Activated naive CD8-positive, alpha-beta T cell treated with anti-CD3 and anti-CD28 coated beads for 36 hours (primary cell): ENCODE results near the gene PCCA. TPM values are rescaled to one million over a fixed set of nuclear protein-coding genes. Genes with fewer than 3 reads are reported as not detected.

ENCODE experiments used
- DNase-seq: peaks from one replicate; pipeline ENCODE4 v3.0.0; 2021
- H3K27ac Mint-ChIP-seq: one replicate; pipeline ENCODE4 v1.8.0; 2022; ENCODE audit warnings: mild to moderate bottlenecking, moderate library complexity, mixed read lengths
- H3K27me3 Mint-ChIP-seq: one replicate; pipeline ENCODE4 v1.8.0; 2022; ENCODE audit warnings: mild to moderate bottlenecking, mixed read lengths
- H3K36me3 Mint-ChIP-seq: one replicate; pipeline ENCODE4 v1.8.0; 2021; ENCODE audit warnings: mild to moderate bottlenecking, mixed read lengths
- H3K4me1 Mint-ChIP-seq: one replicate; pipeline ENCODE4 v1.8.0; 2021; ENCODE audit warnings: mixed read lengths
- H3K4me3 Mint-ChIP-seq: one replicate; pipeline ENCODE4 v1.8.0; 2022; ENCODE audit warnings: mild to moderate bottlenecking, moderate library complexity, mixed read lengths
- H3K9me3 Mint-ChIP-seq: one replicate; pipeline ENCODE4 v1.8.0; 2022; ENCODE audit warnings: mixed read lengths
- total RNA-seq, 2 experiments: library from RNA; stranded (reverse); gene quantifications; one replicate each; pipeline ENCODE4 v1.2.3, GENCODE V29; 2021

Gene PCCA
- total RNA-seq, 2 experiments from 2014 or later = 6.9 to 8.3 TPM

DNA sequence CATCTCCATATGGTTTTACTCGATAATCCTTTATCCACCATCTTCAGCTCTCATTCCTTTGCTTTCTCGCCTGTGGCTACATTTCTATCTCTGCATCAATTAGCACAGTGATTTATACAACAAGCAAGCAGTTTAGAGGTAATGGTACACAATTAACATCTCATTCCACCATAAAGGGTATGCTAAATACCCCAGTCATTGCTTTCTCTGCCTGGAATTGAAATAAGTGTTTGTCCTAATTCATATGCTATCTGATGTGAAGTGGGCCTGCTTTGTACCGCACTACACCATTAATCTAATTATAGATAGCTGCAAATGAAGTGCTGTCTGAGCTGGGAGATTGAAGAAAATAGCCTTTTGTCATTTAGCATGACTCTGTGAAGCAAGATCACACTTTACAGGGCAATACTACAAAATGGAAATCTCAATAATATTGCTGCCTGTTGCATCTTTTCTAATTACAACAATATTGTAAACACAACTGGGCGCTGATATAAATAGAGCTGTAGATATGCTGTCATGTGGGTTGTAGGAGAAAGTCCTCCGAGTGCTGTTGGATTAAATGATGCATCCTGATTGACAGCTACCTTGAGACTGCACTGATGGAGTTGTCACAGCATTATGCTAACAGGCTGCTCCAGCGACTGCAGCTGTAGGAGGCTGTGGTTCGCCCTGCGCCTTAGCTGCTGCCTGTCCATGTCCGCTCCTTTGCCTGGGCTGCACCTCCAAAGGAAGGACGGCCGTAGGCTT lies 421.5 kb downstream of the PCCA start:
- H3K4me3 Mint-ChIP-seq = no peak overlapping the region
- H3K27ac Mint-ChIP-seq = no peak overlapping the region
- DNase-seq = no peak
- H3K9me3 Mint-ChIP-seq = no peaks in the 10 kb centered on the region
- peaks cover 16% of the 10 kb centered on the region for H3K4me1 Mint-ChIP-seq
- H3K36me3 Mint-ChIP-seq = no peaks in the 10 kb centered on the region
- H3K27me3 Mint-ChIP-seq = no peaks in the 10 kb centered on the region

DNA sequence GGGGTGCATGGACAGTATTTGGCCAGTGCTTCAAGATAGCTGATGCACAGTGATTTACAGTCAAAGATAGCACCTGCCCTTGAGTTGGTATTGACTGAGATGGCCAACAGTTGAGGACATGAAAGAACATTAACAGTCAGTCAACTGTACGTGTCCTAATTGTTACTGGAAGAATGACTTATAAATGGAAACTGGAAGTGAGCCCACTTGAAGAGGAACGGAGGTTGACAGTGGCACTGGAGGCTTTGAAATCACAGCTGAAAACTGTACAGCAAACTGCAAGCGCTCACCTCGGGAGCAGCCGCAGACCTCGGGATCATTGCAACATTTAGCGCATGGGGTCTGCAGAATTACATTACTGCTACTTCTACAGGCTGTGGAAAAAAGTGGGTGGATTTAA lies 422.6 kb downstream of the PCCA start:
- H3K36me3 Mint-ChIP-seq = no peaks in the 10 kb centered on the region
- no peak overlapping the region for H3K4me3 Mint-ChIP-seq
- DNase-seq = no peak
- no peaks in the 10 kb centered on the region for H3K27me3 Mint-ChIP-seq
- peaks cover 8% of the 10 kb centered on the region for H3K4me1 Mint-ChIP-seq
- no peaks in the 10 kb centered on the region for H3K9me3 Mint-ChIP-seq
- no peak overlapping the region for H3K27ac Mint-ChIP-seq

DNA sequence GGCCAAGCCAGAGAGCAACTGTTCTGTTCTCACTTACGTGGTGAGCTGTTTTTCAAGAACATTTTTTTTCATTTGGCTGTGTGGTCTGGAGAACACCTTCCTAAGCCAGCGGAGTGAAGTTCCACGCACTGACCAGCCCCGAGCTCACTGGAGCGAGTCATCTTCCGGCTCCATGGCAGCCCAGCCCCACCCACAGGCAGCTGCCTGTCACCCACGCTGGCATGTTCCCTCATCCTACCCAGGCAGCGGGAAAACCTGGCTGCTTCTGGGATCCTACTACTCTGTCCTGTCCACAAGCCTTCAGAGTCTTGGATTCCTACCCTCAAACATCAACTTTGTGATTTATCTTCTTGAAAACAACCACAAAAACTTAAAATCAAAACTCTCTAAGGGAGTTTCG lies 423.5 kb downstream of the PCCA start:
- no peak for DNase-seq
- H3K4me1 Mint-ChIP-seq = no peaks in the 10 kb centered on the region
- no peaks in the 10 kb centered on the region for H3K36me3 Mint-ChIP-seq
- H3K4me3 Mint-ChIP-seq = no peak overlapping the region
- H3K9me3 Mint-ChIP-seq = no peaks in the 10 kb centered on the region
- no peaks in the 10 kb centered on the region for H3K27me3 Mint-ChIP-seq
- H3K27ac Mint-ChIP-seq = no peak overlapping the region

DNA sequence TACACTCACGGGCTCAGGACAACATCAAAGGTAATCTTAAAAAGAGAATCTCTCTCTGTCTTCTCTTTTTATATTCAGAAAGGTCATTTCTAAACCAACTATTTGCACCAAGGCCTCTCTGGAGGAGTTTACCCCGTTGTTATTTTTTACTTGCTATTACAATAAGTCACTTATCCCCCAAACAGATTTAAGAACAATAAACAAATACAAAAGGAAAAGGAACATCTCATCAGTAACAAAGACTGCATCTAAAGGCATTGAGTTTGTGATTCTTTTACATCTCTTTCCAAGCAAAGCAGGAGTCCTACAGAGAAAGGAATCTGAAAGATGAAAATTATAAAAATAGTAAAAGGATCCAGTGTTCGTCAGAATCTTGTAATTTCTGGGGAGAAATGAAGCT lies 424.3 kb downstream of the PCCA start:
- Mint-ChIP-seq H3K27ac (no peak overlapping the region), H3K9me3 (no peaks in the 10 kb centered on the region), H3K27me3 (no peaks in the 10 kb centered on the region), H3K4me1 (peaks cover 3% of the 10 kb centered on the region), H3K4me3 (no peak overlapping the region), H3K36me3 (no peaks in the 10 kb centered on the region)
- DNase-seq = no peak

DNA sequence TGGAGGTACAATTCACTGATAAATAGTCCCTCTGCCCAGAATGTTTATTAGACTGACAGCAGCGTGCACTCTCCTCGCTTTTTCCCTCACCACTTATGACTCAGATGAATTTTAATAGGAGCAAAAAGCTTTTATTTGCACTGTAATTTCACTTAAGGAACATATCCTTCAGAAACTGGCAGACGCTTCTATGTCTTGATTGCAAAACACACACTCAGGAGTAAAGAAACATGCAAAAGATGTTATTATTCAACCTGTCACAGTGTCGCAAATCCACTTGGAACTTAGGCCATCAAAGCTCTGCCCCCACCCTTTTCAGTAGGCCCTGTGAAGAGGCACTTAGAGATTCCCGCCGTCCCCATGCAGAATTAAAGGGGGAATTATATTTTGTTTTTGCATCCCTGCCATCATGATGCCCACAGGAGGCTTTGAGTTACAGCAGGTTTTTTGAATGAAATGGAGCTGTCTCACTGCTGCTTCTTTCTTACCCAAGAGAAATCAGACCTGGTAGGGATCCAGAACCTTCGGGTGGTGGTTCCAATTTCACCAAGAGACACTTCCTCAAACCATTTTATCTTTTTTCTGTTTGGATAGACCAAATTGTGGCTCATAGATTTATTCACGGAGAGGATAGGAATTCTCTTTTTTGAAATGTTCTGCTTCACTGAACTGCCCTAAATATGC lies 425.2 kb downstream of the PCCA start:
- Mint-ChIP-seq H3K27me3 (no peaks in the 10 kb centered on the region), H3K4me3 (no peak overlapping the region), H3K27ac (no peak overlapping the region), H3K4me1 (peaks cover 3% of the 10 kb centered on the region), H3K36me3 (no peaks in the 10 kb centered on the region), H3K9me3 (no peaks in the 10 kb centered on the region)
- DNase-seq = no peak

DNA sequence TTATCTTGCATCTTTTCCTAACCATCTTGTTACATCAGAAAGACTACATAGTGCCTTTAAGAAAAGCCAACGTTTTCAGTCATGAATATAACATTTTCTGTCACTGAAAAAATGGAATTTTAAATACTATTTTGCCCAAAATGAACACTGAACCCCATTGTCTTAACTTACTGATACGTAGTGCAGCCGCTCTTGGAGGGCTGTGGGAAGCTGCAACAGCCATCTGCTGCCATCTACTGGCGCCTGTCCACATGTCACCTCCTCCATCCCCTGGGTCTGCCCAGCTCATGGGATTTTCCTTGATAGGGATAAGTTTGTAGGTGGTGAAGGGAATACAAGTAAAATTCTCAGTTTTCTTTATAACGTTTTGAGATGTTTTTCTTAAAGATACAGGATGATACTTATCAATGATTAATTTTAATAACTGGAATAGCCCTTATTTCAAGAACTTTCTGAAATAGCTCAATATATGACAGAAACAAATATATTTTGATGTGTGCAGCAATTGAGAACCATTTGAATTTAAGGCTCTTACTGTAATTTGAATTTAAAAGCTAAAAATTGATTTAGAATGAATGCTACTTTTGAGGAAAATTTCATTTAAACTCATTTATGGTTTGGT lies 426.0 kb downstream of the PCCA start:
- Mint-ChIP-seq H3K27ac (no peak overlapping the region), H3K36me3 (no peaks in the 10 kb centered on the region), H3K4me1 (peaks cover 3% of the 10 kb centered on the region), H3K27me3 (no peaks in the 10 kb centered on the region), H3K9me3 (no peaks in the 10 kb centered on the region), H3K4me3 (no peak overlapping the region)
- DNase-seq = peak; percentile 54

DNA sequence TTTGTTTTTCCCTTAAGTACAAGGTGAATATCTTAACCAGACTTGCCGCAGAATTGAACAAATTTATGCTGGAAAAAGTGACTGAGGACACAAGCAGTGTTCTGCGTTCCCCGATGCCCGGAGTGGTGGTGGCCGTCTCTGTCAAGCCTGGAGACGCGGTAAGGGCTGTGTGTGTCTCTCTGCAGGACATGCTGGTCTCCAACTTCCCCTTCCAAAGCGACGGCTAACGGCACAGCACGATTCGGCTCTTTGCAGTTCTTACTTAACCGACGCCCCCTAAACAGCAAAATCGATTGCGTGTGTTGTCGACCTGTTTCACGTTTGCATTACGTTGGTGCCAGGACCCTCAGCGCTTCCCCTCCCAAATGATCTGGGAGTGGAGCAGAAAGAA lies 426.5 kb downstream of the PCCA start:
- Mint-ChIP-seq H3K36me3 (no peaks in the 10 kb centered on the region), H3K4me1 (peaks cover 3% of the 10 kb centered on the region), H3K27ac (no peak overlapping the region), H3K27me3 (no peaks in the 10 kb centered on the region), H3K4me3 (no peak overlapping the region), H3K9me3 (no peaks in the 10 kb centered on the region)
- DNase-seq = no peak

DNA sequence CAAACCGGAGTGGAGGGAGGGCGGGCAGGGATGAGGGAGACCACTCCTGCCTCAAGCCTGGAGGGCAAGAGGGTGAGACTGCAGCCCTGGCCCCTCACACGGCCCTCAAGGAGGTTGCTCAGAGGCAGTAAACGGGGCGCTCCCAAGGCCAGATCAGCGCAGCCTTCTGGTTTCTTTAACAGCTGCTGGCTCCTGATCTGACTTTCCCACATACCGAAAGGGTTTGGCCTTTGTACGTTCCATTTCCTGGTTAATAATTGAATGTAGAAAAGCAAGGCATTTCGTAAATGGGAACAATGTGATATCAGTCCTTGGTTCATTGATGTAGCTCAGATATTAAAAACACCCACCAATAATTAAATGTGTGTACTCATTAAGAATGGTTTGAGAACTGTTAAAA lies 428.2 kb downstream of the PCCA start:
- Mint-ChIP-seq H3K4me1 (peaks cover 8% of the 10 kb centered on the region), H3K27ac (no peak overlapping the region), H3K9me3 (no peaks in the 10 kb centered on the region), H3K36me3 (no peaks in the 10 kb centered on the region), H3K27me3 (no peaks in the 10 kb centered on the region), H3K4me3 (no peak overlapping the region)
- no peak for DNase-seq

DNA sequence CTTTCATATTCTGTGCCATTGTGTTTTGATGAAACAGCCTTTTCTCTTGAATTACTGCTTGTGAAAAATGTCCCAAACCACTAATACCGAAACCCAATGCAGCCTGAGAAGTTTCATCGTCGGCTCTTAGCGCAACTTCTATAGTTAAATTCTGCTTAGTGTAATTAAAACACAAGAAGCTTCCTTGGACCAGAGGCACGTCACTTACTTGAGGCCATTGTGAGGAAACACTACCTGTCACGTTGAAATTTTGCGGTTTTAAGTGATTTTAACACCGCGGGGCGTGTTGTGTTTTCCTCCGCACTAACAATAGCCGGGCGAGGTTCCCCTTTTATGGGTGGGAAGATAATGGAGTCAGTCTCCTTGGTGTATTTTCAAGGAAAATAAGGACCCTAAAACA lies 428.8 kb downstream of the PCCA start:
- H3K27ac Mint-ChIP-seq = no peak overlapping the region
- DNase-seq = no peak

DNA sequence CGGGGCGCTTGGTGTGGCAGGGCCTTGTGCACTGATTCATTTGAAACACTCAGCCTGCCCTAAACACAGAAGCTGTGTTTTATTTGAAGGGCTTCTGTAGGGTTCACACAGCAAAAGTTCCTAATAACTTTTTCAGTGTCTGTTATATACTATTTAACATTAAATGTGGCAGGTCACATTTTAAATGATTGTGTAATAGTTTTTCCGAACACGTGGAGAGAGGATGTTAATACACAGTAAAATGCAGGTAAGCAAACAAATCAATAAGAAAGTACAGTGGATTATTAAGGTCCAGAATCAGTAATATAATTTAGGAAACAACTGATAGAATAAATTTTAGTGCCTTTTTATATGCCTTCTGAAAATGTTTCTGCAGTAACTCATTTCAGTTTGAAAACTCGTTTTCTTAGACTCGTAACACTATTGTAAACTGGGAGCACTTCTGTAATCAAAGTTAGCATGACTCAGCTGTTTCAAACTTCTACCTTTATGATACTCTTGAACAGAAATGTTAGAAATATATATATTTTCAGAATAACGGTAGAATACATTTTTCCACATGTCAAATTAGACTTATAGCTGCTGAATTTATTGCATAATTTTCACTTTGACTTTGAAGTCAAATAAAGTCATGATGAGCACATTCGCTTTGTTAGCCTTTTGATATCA lies 429.6 kb downstream of the PCCA start:
- Mint-ChIP-seq H3K27ac (no peak overlapping the region), H3K4me1 (peaks cover 13% of the 10 kb centered on the region), H3K9me3 (no peaks in the 10 kb centered on the region), H3K36me3 (no peaks in the 10 kb centered on the region), H3K27me3 (no peaks in the 10 kb centered on the region), H3K4me3 (no peak overlapping the region)
- DNase-seq = no peak

More for the DNA sequence above, 428.8 kb downstream of the PCCA start:
- H3K4me1 Mint-ChIP-seq = peaks cover 13% of the 10 kb centered on the region
- no peaks in the 10 kb centered on the region for H3K27me3 Mint-ChIP-seq
- H3K4me3 Mint-ChIP-seq = no peak overlapping the region
- no peaks in the 10 kb centered on the region for H3K9me3 Mint-ChIP-seq
- H3K36me3 Mint-ChIP-seq = no peaks in the 10 kb centered on the region

DNA sequence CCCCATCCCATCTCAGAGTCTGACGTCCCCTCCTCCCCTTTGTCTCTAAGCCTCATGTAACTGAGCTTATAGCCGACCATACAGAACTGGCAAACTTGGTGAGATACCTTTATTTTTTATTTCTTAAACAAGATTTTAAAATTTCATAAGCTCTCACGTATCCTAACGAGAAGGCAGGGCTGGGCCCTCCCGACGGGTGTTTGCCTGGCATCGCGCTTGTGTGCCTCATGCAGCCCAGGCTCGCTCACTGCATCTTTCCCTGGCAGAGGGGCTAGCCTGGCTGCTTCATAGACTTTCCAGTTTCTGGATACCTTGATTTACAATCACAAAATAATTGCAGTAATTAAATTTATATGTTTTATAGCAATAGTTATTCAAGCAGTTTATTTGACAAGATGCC lies 430.7 kb downstream of the PCCA start:
- peaks cover 3% of the 10 kb centered on the region for H3K36me3 Mint-ChIP-seq
- DNase-seq = no peak
- H3K27ac Mint-ChIP-seq = no peak overlapping the region
- H3K27me3 Mint-ChIP-seq = no peaks in the 10 kb centered on the region
- H3K4me1 Mint-ChIP-seq = peaks cover 13% of the 10 kb centered on the region
- H3K9me3 Mint-ChIP-seq = no peaks in the 10 kb centered on the region
- H3K4me3 Mint-ChIP-seq = no peak overlapping the region

DNA sequence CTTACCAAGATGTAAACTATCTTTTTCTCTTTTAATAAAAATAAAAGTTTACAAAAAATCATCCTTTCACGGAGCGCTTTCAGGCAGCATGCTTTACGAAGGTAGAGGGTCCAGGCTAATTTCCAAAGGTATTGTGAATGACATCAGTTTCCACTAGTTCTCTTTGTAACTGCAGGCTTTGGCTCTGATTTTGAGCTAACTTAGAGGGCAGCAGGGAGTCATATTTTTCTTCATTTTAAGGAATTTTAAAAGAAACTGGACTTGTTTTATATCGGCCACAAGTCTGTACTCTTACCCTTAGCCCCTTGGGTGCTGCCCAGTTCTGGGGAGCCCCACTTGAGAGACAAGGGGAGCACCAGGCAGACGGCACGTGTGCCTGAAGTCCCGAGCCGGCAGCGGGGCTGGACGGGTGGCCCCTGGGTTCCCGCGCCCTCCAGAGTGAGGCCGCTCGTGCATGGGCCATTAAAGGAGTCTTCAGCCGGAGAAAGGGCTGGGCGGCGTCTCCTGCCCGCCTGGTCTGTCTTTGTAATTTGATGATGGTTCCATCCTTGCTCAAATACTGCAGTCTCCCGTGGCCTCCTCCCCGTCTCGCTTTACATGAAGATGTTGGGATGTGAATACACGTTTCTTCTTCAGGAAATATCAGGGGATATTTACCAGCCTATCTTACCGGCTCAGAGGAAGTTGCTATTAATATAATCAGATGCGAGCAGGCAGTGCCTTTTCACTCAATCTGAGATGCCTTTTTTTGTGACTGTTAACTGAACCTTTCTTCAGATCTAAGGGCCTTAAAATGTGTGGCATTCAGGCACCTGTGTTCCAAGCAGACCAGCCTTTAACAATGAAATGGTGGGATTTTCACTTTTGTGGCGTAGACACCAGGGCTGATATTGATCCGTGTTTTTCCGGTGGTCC lies 432.3 kb downstream of the PCCA start:
- no peak for DNase-seq
- no peak overlapping the region for H3K27ac Mint-ChIP-seq
- H3K9me3 Mint-ChIP-seq = no peaks in the 10 kb centered on the region
- H3K4me1 Mint-ChIP-seq = peaks cover 13% of the 10 kb centered on the region
- H3K4me3 Mint-ChIP-seq = peak overlapping the region; percentile 7
- no peaks in the 10 kb centered on the region for H3K27me3 Mint-ChIP-seq
- H3K36me3 Mint-ChIP-seq = peaks cover 3% of the 10 kb centered on the region

DNA sequence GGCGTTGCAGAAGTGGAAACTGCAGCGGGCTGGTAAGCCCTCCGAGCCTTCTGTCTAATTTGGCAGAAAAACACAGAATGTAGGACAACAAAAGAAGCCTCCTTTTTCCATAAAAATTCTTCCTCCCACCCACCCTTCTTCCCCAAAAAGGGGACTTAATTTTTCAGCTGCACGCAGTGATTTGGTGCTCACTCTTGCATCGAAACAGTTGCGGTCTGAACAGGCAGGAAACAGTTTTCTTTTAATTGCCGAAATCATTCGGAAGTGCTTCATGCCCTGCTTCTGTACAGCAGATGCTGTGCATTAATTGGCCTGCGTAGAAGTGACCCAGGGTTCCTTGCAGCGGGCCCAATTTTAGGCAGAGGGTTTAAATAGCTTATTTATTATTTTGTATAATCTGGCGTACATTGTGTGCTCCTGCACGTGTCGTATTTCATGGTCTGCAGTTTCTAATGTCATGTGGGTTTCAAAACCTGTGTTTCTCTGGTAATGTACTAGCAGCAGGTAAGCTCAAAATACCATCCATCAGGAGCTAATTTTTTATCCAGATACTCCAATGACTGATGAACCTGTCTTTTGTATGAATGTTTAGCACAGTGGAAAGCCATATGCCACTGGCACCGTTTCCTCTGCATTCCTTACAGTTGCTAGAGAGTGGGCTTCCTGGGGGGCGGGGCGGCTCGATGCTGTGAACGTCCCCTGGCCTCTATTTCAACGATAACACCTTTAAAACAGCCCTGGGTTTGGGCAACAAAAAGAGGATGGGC lies 433.1 kb downstream of the PCCA start:
- peak overlapping the region; percentile 7 for H3K4me3 Mint-ChIP-seq
- no peak overlapping the region for H3K27ac Mint-ChIP-seq

More for the DNA sequence above, 433.1 kb downstream of the PCCA start:
- H3K27me3 Mint-ChIP-seq = no peaks in the 10 kb centered on the region
- no peak for DNase-seq
- H3K36me3 Mint-ChIP-seq = peaks cover 3% of the 10 kb centered on the region
- H3K4me1 Mint-ChIP-seq = peaks cover 13% of the 10 kb centered on the region
- H3K9me3 Mint-ChIP-seq = no peaks in the 10 kb centered on the region
